ENCODE data around the gene CTXND1. TPM values are rescaled to one million over a fixed set of nuclear protein-coding genes. Genes with fewer than 3 reads are reported as not detected.
"Not testable (repeated sequence)": the region's sequence is repeated elsewhere in the genome, so short reads cannot be mapped to it uniquely, and the experiment has no call there.

The CTXND1 gene
- total RNA-seq, 1 experiment from 2014 or later: not detected

DNA sequence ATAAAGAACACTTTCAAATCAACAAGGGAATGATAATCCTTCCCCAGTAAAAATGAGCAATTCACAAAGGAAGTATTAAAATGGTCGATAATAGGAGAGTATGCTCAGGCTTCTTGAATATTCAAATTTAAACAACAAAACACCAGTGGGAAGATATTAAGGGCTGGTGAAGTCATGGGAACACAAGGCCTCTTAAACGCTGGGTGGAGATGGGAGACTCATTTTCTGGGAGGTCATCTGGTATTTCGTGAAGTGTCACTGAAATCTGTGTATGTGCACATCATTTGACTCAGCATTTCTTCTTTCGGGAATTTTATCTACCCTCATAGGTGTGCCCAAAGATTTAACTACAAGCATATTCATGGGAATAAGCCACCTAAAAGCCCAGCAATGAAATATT, 40.1 kb upstream of the CTXND1 start:
- no peak for TF ChIP-seq CTCF (conservative IDR thresholded peaks at IDR 0.05)

DNA sequence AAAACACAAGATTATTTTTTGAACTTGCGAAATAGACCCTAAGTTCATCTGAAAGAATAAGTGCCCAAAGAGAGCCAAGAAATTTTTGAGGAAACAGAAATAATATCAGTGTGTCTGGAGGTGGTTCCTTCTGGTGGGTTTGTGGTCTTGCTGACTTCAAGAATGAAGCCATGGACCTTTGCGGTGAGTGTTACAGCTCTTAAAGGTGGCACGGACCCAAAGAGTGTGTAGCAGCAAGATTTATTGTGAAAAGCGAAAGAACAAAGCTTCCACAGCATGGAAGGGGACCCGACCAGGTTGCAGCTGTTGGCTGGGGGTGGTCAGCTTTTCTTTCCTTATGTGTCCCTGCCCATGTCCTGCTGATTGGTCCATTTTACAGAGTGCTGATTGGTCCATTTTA, 38.9 kb upstream of the CTXND1 start:
- no CpG with 5 or more reads among the region's 5 CpGs for WGBS (ENCODE audit: extremely low coverage, insufficient read length, low lambda C conversion rate)
- not testable (repeated sequence) for H4K5ac ChIP-seq (ENCODE audit: insufficient read length, low read depth, low read length); DNase-seq; H2BK15ac ChIP-seq (ENCODE audit: low read depth, low read length); H3K79me1 ChIP-seq (ENCODE audit: insufficient read depth, low read depth, low read length, poor library complexity, severe bottlenecking); H3T11ph ChIP-seq (ENCODE audit: low read length); H2BK5ac ChIP-seq (ENCODE audit: insufficient read length, low read length); H4K8ac ChIP-seq (replicated peaks; ENCODE audit: insufficient read length, low read depth, low read length); H3K23ac ChIP-seq (ENCODE audit: insufficient read length, low read depth, low read length); H3K9me3 Mint-ChIP-seq; H3K14ac ChIP-seq (ENCODE audit: insufficient read depth, low read length); H4K91ac ChIP-seq (ENCODE audit: insufficient read length, low read depth, low read length); H3K27me3 ChIP-seq (ENCODE audit: insufficient read depth, low read length); H3K27ac Mint-ChIP-seq; H3K9ac ChIP-seq (ENCODE audit: extremely low read depth, insufficient read length, low read length); H3K27me3 Mint-ChIP-seq (ENCODE audit: low read depth); H3K27ac ChIP-seq (ENCODE audit: insufficient read length, low read depth, low read length); H2BK12ac ChIP-seq (ENCODE audit: insufficient read length, low read depth, low read length); H2BK20ac ChIP-seq (ENCODE audit: low read depth, low read length, poor library complexity, severe bottlenecking); H4K20me1 ChIP-seq (ENCODE audit: control insufficient read depth, insufficient read depth, insufficient read length); H2BK120ac ChIP-seq (ENCODE audit: low read depth, low read length, poor library complexity, severe bottlenecking); H3K4me3 Mint-ChIP-seq; H3K4me1 ChIP-seq (ENCODE audit: insufficient read depth, low read length); H3K79me2 ChIP-seq (ENCODE audit: insufficient read depth, low read length); H3K56ac ChIP-seq (ENCODE audit: insufficient read length, low read depth, low read length); H3K4ac ChIP-seq (ENCODE audit: low read depth, low read length); H3K23me2 ChIP-seq (ENCODE audit: insufficient read length, low read depth, low read length, poor library complexity, severe bottlenecking); H3K18ac ChIP-seq (ENCODE audit: insufficient read length, low read depth, low read length); H2AFZ ChIP-seq (ENCODE audit: low read length); H3K36me3 Mint-ChIP-seq (ENCODE audit: insufficient read depth in 1 of 3, low read depth in 3 of 3); H3K4me2 ChIP-seq (ENCODE audit: insufficient read depth, insufficient read length, low read length); H3K9me3 ChIP-seq (ENCODE audit: control insufficient read depth, low read depth, low read length); H2AK5ac ChIP-seq (ENCODE audit: insufficient read length, low read length)
- peaks cover 6 to 10% of the 10 kb centered on the region in 2 experiments for H3K4me1 Mint-ChIP-seq

More for the DNA sequence above, 40.1 kb upstream of the CTXND1 start:
- Histone ChIP-seq H3K27ac (ENCODE audit: insufficient read length, low read depth, low read length) (no peak overlapping the region), H3K79me2 (ENCODE audit: insufficient read depth, low read length) (no peaks in the 10 kb centered on the region), H3K27me3 (ENCODE audit: insufficient read depth, low read length) (no peaks in the 10 kb centered on the region), H3K9me3 (ENCODE audit: control insufficient read depth, low read depth, low read length) (no peaks in the 10 kb centered on the region), H2BK20ac (ENCODE audit: low read depth, low read length, poor library complexity, severe bottlenecking) (no peak overlapping the region), H3K4me1 (ENCODE audit: insufficient read depth, low read length) (peaks cover 4% of the 10 kb centered on the region; the same call in 1 of the 2 replicates), H3K79me1 (ENCODE audit: insufficient read depth, low read depth, low read length, poor library complexity, severe bottlenecking) (no peaks in the 10 kb centered on the region), H2BK15ac (ENCODE audit: low read depth, low read length) (no peak overlapping the region), H3K23ac (ENCODE audit: insufficient read length, low read depth, low read length) (no peak overlapping the region), H3K4ac (ENCODE audit: low read depth, low read length) (no peak overlapping the region), H4K91ac (ENCODE audit: insufficient read length, low read depth, low read length) (no peak overlapping the region), H2AK5ac (ENCODE audit: insufficient read length, low read length) (no peak overlapping the region), H3T11ph (ENCODE audit: low read length) (no peak overlapping the region), H2AFZ (ENCODE audit: low read length) (no peak overlapping the region), H4K8ac (replicated peaks; ENCODE audit: insufficient read length, low read depth, low read length) (no peak overlapping the region), H2BK120ac (ENCODE audit: low read depth, low read length, poor library complexity, severe bottlenecking) (no peak overlapping the region), H4K20me1 (ENCODE audit: control insufficient read depth, insufficient read depth, insufficient read length) (no peaks in the 10 kb centered on the region), H4K5ac (ENCODE audit: insufficient read length, low read depth, low read length) (no peak overlapping the region), H3K18ac (ENCODE audit: insufficient read length, low read depth, low read length) (no peak overlapping the region), H2BK5ac (ENCODE audit: insufficient read length, low read length) (no peak overlapping the region), H3K56ac (ENCODE audit: insufficient read length, low read depth, low read length) (no peak overlapping the region), H3K23me2 (ENCODE audit: insufficient read length, low read depth, low read length, poor library complexity, severe bottlenecking) (no peaks in the 10 kb centered on the region), H3K14ac (ENCODE audit: insufficient read depth, low read length) (no peak overlapping the region), H2BK12ac (ENCODE audit: insufficient read length, low read depth, low read length) (no peak overlapping the region), H3K9ac (ENCODE audit: extremely low read depth, insufficient read length, low read length) (no peak overlapping the region), H3K4me2 (ENCODE audit: insufficient read depth, insufficient read length, low read length) (no peak overlapping the region)
- no peaks in the 10 kb centered on the region for H3K36me3 Mint-ChIP-seq (ENCODE audit: insufficient read depth in 1 of 3, low read depth in 3 of 3)
- DNase-seq: no peak
- H3K27me3 Mint-ChIP-seq (ENCODE audit: low read depth): peaks cover 7% of the 10 kb centered on the region
- H3K27ac Mint-ChIP-seq: no peak overlapping the region
- peaks cover 6 to 10% of the 10 kb centered on the region in 2 experiments for H3K4me1 Mint-ChIP-seq
- WGBS (ENCODE audit: extremely low coverage, insufficient read length, low lambda C conversion rate): no CpG with 5 or more reads among the region's 4 CpGs
- H3K4me3 Mint-ChIP-seq: no peak overlapping the region
- H3K9me3 Mint-ChIP-seq: no peaks in the 10 kb centered on the region; a peak in 1 of 5 replicates
